Subcutaneous abdominal adipose tissue (tissue), 5 donors: ENCODE results near the gene MAN2B1.
"Not testable (repeated sequence)": the region's sequence is repeated elsewhere in the genome, so short reads cannot be mapped to it uniquely, and the experiment has no call there.

Experiments
- H3K27ac ChIP-seq: one replicate; pipeline ENCODE4 v1.7.0; 2013; ENCODE audit warnings: low read depth, mild to moderate bottlenecking, inconsistent platforms, low read length, moderate library complexity
- H3K27me3 ChIP-seq, 5 donors: one replicate each; pipeline ENCODE4 v1.7.0; 2013; ENCODE audit warnings: low read length in 5 of 5, inconsistent platforms in 1 of 5; ENCODE audit not compliant: control insufficient read depth in 5 of 5, insufficient read depth in 4 of 5
- H3K36me3 ChIP-seq, 5 donors: one replicate each; pipeline ENCODE4 v1.7.0; 2013; ENCODE audit warnings: low read length in 5 of 5; ENCODE audit not compliant: control insufficient read depth in 5 of 5, insufficient read depth in 5 of 5
- H3K4me1 ChIP-seq, 5 donors: one replicate each; pipeline ENCODE4 v1.7.0; 2013; ENCODE audit warnings: low read length in 5 of 5, mild to moderate bottlenecking in 3 of 5, moderate library complexity in 1 of 5; ENCODE audit not compliant: control insufficient read depth in 5 of 5, insufficient read depth in 5 of 5
- H3K4me3 ChIP-seq, 5 donors: one replicate each; pipeline ENCODE4 v1.7.0; 2013; ENCODE audit warnings: low read length in 5 of 5, low read depth in 1 of 5
- H3K9ac ChIP-seq, 5 donors: one replicate each; pipeline ENCODE4 v1.7.0; 2013; ENCODE audit warnings: low read length in 5 of 5, mild to moderate bottlenecking in 4 of 5, moderate library complexity in 3 of 5
- H3K9me3 ChIP-seq, 5 donors: one replicate each; pipeline ENCODE4 v1.7.0; 2013; ENCODE audit warnings: low read length in 5 of 5; ENCODE audit not compliant: control insufficient read depth in 5 of 5
- donor health status: healthy.
- donor health status: healthy.
- donor health status: healthy.
- donor health status: healthy.
- donor health status: healthy.

The MAN2B1 gene

GRCh38 chr19:12666265-12667048 is at the start of gene MAN2B1, which contains the start of gene WDR83:
MAN2B1 (minus strand) TSS chr19:12666742; CDS start chr19:12666701, 41 bp downstream.
WDR83 (plus strand) TSS chr19:12666807; CDS start chr19:12669791, 2,984 bp downstream.
- peak within 1 kb of the TSS; percentile 84 to 99 (median 90) for H3K9ac ChIP-seq
- peak within 1 kb of the TSS; percentile 86 to 98 (median 95) for H3K4me3 ChIP-seq
- no peaks in the 10 kb centered on the region for H3K27me3 ChIP-seq
- peaks cover 0 to 35% (median 15%) of the 10 kb centered on the region in 5 donors for H3K36me3 ChIP-seq
- H3K27ac ChIP-seq, result peak within 1 kb of the TSS; percentile 76
- no peaks in the 10 kb centered on the region for H3K9me3 ChIP-seq
- peaks cover 21 to 67% (median 48%) of the 10 kb centered on the region in 5 donors for H3K4me1 ChIP-seq

DNA sequence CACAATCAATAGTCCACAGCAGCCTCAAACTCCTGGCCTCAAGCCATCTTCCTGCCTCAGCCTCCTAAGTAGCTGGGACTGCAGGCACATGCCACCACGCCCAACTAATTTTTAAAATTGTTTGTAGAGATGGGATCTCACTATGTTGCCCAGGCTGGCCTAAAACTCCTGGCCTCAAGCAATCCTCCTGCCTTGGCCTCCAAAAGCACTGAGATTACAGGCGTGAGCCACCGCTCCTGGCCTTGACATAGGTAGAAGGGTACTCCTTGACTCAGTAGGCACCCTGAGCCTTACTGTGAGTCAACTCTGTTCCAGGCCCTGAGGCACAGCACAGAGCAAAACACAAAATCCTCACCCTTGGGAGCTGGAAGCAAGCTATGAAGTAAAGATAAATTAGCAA is 49.4 kb upstream of the MAN2B1 start:
- Histone ChIP-seq H3K9ac (no peak overlapping the region), H3K27ac (no peak overlapping the region), H3K36me3 (peaks cover 0 to 68% (median 62%) of the 10 kb centered on the region in 5 donors), H3K4me3 (no peak overlapping the region), H3K27me3 (no peaks in the 10 kb centered on the region), H3K4me1 (peaks cover 3 to 12% (median 9%) of the 10 kb centered on the region in 5 donors), H3K9me3 (no peaks in the 10 kb centered on the region)

DNA sequence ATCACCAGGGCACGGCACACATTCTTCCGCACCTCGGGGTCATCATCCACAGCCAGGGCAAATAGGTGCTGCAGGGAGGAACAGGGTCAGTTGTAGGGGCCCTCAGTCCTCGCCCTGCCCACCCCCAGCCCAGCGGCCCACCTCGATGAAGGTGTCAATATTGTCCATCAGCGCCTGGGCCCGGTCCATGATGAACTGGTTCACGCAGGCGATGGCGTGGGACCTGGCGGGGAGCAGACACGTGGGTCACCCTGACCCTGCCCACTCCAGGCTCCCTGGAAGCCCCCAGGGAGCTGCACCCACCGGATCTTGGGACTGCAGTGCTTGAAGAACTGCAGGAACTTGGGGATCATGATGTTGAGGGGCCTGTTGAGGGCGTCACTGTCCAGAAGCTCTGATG is 48.6 kb upstream of the MAN2B1 start:
- Histone ChIP-seq H3K4me3 (no peak overlapping the region), H3K27ac (no peak overlapping the region), H3K9ac (no peak overlapping the region), H3K4me1 (peaks cover 0 to 4% (median under 1%) of the 10 kb centered on the region in 5 donors), H3K27me3 (no peaks in the 10 kb centered on the region), H3K9me3 (no peaks in the 10 kb centered on the region), H3K36me3 (peaks cover 0 to 75% (median 70%) of the 10 kb centered on the region in 5 donors)

GRCh38 chr19:12713304-12713703 is 46.8 kb upstream of the MAN2B1 start:
- H3K36me3 ChIP-seq, result peaks cover 0 to 84% (median 74%) of the 10 kb centered on the region in 5 donors
- not testable (repeated sequence) for H3K4me1 ChIP-seq, H3K9ac ChIP-seq, H3K9me3 ChIP-seq, H3K27me3 ChIP-seq, H3K4me3 ChIP-seq, H3K27ac ChIP-seq

- H3K36me3 ChIP-seq, result peaks cover 0 to 79% (median 68%) of the 10 kb centered on the region in 5 donors
- not testable (repeated sequence) for H3K27ac ChIP-seq
Observed at GRCh38 chr19:12712077-12712476, 45.5 kb upstream of the MAN2B1 start.

GRCh38 chr19:12711187-12711586 is 44.6 kb upstream of the MAN2B1 start:
- H3K4me3 ChIP-seq, result no peak overlapping the region
- H3K9ac ChIP-seq, result no peak overlapping the region
- H3K4me1 ChIP-seq, result no peaks in the 10 kb centered on the region
- peaks cover 0 to 80% (median 70%) of the 10 kb centered on the region in 5 donors for H3K36me3 ChIP-seq
- H3K9me3 ChIP-seq, result no peaks in the 10 kb centered on the region
- no peak overlapping the region for H3K27ac ChIP-seq
- no peaks in the 10 kb centered on the region for H3K27me3 ChIP-seq

More at GRCh38 chr19:12712077-12712476, 45.5 kb upstream of the MAN2B1 start:
- H3K4me1 ChIP-seq, H3K9ac ChIP-seq, H3K9me3 ChIP-seq, H3K27me3 ChIP-seq, H3K4me3 ChIP-seq: not testable (repeated sequence)

DNA sequence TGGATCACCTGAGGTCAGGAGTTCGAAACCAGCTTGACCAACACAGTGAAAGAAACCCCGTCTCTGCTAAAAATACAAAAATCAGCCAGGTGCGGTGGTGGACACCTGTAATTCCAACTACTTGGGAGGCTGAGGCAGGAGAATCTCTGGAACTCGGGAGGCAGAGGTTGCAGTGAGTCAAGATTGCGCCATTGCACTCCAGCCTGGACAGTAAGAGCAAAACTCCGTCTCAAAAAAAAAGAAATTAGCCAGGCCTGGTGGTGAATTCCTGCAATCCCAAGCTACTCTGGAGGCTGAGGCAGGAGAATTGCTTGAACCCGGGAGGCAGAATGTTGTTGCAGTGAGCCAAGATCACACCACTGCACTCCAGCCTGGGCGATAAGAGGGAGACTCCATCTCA is 42.1 kb upstream of the MAN2B1 start:
- Histone ChIP-seq H3K27me3 (no peaks in the 10 kb centered on the region), H3K4me3 (no peak overlapping the region), H3K4me1 (no peaks in the 10 kb centered on the region), H3K36me3 (peaks cover 0 to 82% (median 68%) of the 10 kb centered on the region in 5 donors), H3K9ac (no peak overlapping the region), H3K27ac (no peak overlapping the region), H3K9me3 (no peaks in the 10 kb centered on the region)

DNA sequence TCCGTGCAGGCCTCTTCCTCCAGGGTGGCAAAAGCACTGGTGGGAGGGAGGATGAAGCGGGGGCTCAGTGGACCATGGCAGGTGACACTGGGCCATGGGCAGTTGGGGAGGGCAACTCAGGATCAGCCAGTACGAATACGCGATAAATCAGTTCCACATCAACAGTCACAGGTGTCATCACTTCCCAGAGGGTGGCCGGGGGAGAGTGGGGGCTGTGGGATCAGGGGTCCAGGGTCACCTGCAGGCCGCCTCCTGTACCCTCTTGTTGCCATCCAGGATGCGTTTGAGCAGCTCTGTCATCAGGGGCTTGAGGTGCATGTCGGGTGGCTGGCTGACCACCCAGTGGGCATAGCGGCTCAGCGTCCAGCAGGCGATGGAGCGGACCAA is 39.8 kb upstream of the MAN2B1 start:
- Histone ChIP-seq H3K9me3 (no peaks in the 10 kb centered on the region), H3K9ac (no peak overlapping the region), H3K4me1 (no peaks in the 10 kb centered on the region), H3K36me3 (peaks cover 0 to 90% (median 74%) of the 10 kb centered on the region in 5 donors), H3K4me3 (no peak overlapping the region), H3K27me3 (no peaks in the 10 kb centered on the region), H3K27ac (no peak overlapping the region)

- Histone ChIP-seq H3K9ac (no peak overlapping the region), H3K27me3 (no peaks in the 10 kb centered on the region), H3K36me3 (peaks cover 0 to 91% (median 75%) of the 10 kb centered on the region in 5 donors), H3K27ac (no peak overlapping the region), H3K9me3 (no peaks in the 10 kb centered on the region), H3K4me1 (no peaks in the 10 kb centered on the region), H3K4me3 (no peak overlapping the region)
Observed at GRCh38 chr19:12705654-12706331, 39.3 kb upstream of the MAN2B1 start.

- no peak overlapping the region for H3K9ac ChIP-seq
- no peak overlapping the region for H3K27ac ChIP-seq
- no peak overlapping the region for H3K4me3 ChIP-seq
- no peaks in the 10 kb centered on the region for H3K4me1 ChIP-seq
- no peaks in the 10 kb centered on the region for H3K9me3 ChIP-seq
- H3K27me3 ChIP-seq, result no peaks in the 10 kb centered on the region
- H3K36me3 ChIP-seq, result peaks cover 0 to 91% (median 75%) of the 10 kb centered on the region in 5 donors
Observed at GRCh38 chr19:12705169-12705568, 38.6 kb upstream of the MAN2B1 start.
